Stimulated activated CD8-positive, alpha-beta memory T cell treated with anti-CD3 and anti-CD28 coated beads, Interleukin-2, amount 100 ng/mL, for 1 hour (primary cell): ENCODE measurements around the gene NFASC.

Experiments used
- DNase-seq, 2 donors: peaks; one replicate each; pipeline ENCODE4 v3.0.0-alpha.2; 2020; ENCODE audit warnings: low read depth in 2 of 2

Gene NFASC

GRCh38 chr1:204983136-204983535 lies 112.5 kb downstream of the NFASC start:
- DNase-seq, result no peak

GRCh38 chr1:204983881-204984280 lies 113.2 kb downstream of the NFASC start:
- no peak for DNase-seq

- DNase-seq, result no peak
Observed at GRCh38 chr1:204984499-204984898, 113.8 kb downstream of the NFASC start.

- DNase-seq, result no peak
Observed at GRCh38 chr1:204986181-204986580, 115.5 kb downstream of the NFASC start.

- DNase-seq, result no peak
Observed at GRCh38 chr1:204987689-204988088, 117.0 kb downstream of the NFASC start.

GRCh38 chr1:204988196-204988595 lies 117.5 kb downstream of the NFASC start:
- DNase-seq, result no peak

GRCh38 chr1:204989266-204990058 lies 118.8 kb downstream of the NFASC start:
- peak in 1 of 2 donors; percentile 2 for DNase-seq

- no peak for DNase-seq
Observed at GRCh38 chr1:204990059-204990664, 119.5 kb downstream of the NFASC start.

- DNase-seq, result no peak
Observed at GRCh38 chr1:204990721-204991341, 120.2 kb downstream of the NFASC start.

- DNase-seq, result no peak
Observed at GRCh38 chr1:204991342-204991844, 120.7 kb downstream of the NFASC start.

GRCh38 chr1:204992201-204992997 lies 121.7 kb downstream of the NFASC start:
- DNase-seq, result no peak

GRCh38 chr1:204992998-204993314 lies 122.3 kb downstream of the NFASC start:
- DNase-seq, result no peak

GRCh38 chr1:204994086-204994862 lies 123.6 kb downstream of the NFASC start:
- no peak for DNase-seq

- no peak for DNase-seq
Observed at GRCh38 chr1:204996981-204997380, 126.3 kb downstream of the NFASC start.

- no peak for DNase-seq
Observed at GRCh38 chr1:204997591-204998355, 127.1 kb downstream of the NFASC start.

GRCh38 chr1:205001162-205001561 lies 130.5 kb downstream of the NFASC start:
- no peak for DNase-seq

- no peak for DNase-seq
Observed at GRCh38 chr1:205002705-205003104, 132.0 kb downstream of the NFASC start.

GRCh38 chr1:205003358-205004131 lies 132.9 kb downstream of the NFASC start:
- no peak for DNase-seq

- DNase-seq, result no peak
Observed at GRCh38 chr1:205004351-205004750, 133.7 kb downstream of the NFASC start.

- no peak for DNase-seq
Observed at GRCh38 chr1:205008896-205009295, 138.2 kb downstream of the NFASC start.
